B cell (primary cell): ENCODE data around the gene AAMP. TPM values are rescaled to one million over a fixed set of nuclear protein-coding genes. Genes with fewer than 3 reads are reported as not detected.

Source experiments
- ATAC-seq: fragments of 200-7000 bp; cut with Tn5 transposase; one replicate; pipeline ENCODE4 v1.10.0; 2021; ENCODE audit warnings: low read depth, mild to moderate bottlenecking, moderate number of reproducible peaks, moderate library complexity
- CTCF ChIA-PET: fragments of 350-600 bp; sonication (Branson Sonifier 250); formaldehyde crosslinking; loops from one replicate; lab custom pipeline; 2021; ENCODE audit warnings: antibody characterized with exemption, inconsistent platforms; lab: Charles Lee
- POLR2A ChIA-PET: fragments of 350-600 bp; sonication (Branson Sonifier 250); formaldehyde crosslinking; loops from one replicate; lab custom pipeline; 2021; ENCODE audit warnings: antibody characterized with exemption; lab: Charles Lee
- DNase-seq: peaks from one replicate; pipeline ENCODE4 v3.0.0; 2013
- H2AFZ ChIP-seq: 2 replicates; pipeline ENCODE4 v1.6.1; 2012; ENCODE audit warnings: mild to moderate bottlenecking, low read depth, low read length; ENCODE audit not compliant: insufficient read depth, poor library complexity, severe bottlenecking
- H3K27ac ChIP-seq, 2 donors: 1 replicate in 1 of 2; 2 replicates in 1 of 2; pipeline ENCODE4 v1.5.1; 2012 to 2013; ENCODE audit warnings: low read length in 2 of 2, mild to moderate bottlenecking in 2 of 2, moderate library complexity in 1 of 2
- H3K27me3 ChIP-seq, 4 experiments: fragments of 200-600 bp in 1 of 4; sonication (generic) in 1 of 4; replicated peaks in 1 of 4; 1 replicate in 2 of 4; 2 replicates in 2 of 4; pipeline versions ENCODE4 v1.6.1 to v1.7.0; 2013 to 2016; ENCODE audit warnings: low read length in 3 of 4, mild to moderate bottlenecking in 2 of 4, mixed read lengths in 1 of 4, moderate library complexity in 1 of 4; ENCODE audit not compliant: insufficient read depth in 4 of 4, control insufficient read depth in 3 of 4; ENCODE audit errors: control extremely low read depth in 1 of 4
- H3K36me3 ChIP-seq, 2 experiments: replicated peaks in 1 of 2; 1 replicate in 1 of 2; 2 replicates in 1 of 2; pipeline versions ENCODE4 v1.6.1 to v1.7.1; 2013; ENCODE audit warnings: low read length in 1 of 2; ENCODE audit not compliant: insufficient read depth in 2 of 2, control insufficient read depth in 1 of 2; ENCODE audit errors: control extremely low read depth in 1 of 2, extremely low read depth in 1 of 2
- H3K4me1 ChIP-seq, 2 donors: fragments of 200-600 bp in 1 of 2; sonication (generic) in 1 of 2; 1 replicate in 1 of 2; 2 replicates in 1 of 2; pipeline versions ENCODE4 v1.5.1 to v1.6.1; 2013 to 2017; ENCODE audit warnings: low read length in 2 of 2; ENCODE audit not compliant: control insufficient read depth in 2 of 2, insufficient read depth in 2 of 2
- H3K4me2 ChIP-seq: replicated peaks from 2 replicates; pipeline ENCODE3; 2012; ENCODE audit warnings: mild to moderate bottlenecking, low read depth, low read length; ENCODE audit not compliant: poor library complexity, severe bottlenecking
- H3K4me3 ChIP-seq, 5 experiments: fragments of 200-600 bp in 1 of 5; sonication (generic) in 1 of 5; 1 replicate in 3 of 5; 2 replicates in 2 of 5; pipeline versions ENCODE4 v1.5.1 to v1.7.0; 2011 to 2016; ENCODE audit warnings: low read length in 4 of 5, mild to moderate bottlenecking in 4 of 5, low read depth in 2 of 5, control low read depth in 1 of 5, moderate library complexity in 1 of 5; ENCODE audit not compliant: insufficient read depth in 1 of 5; ENCODE audit errors: control extremely low read depth in 1 of 5, extremely low read depth in 1 of 5
- H3K79me2 ChIP-seq: fragments of 200-600 bp; sonication (generic); one replicate; pipeline ENCODE4 v1.6.0; 2016; ENCODE audit warnings: low read length; ENCODE audit not compliant: control insufficient read depth, insufficient read depth
- H3K9ac ChIP-seq: fragments of 200-600 bp; sonication (generic); 2 replicates; pipeline ENCODE4 v1.6.1; 2017; ENCODE audit warnings: mild to moderate bottlenecking, low read length, moderate library complexity
- H3K9me3 ChIP-seq, 3 donors: one replicate each; pipeline versions ENCODE4 v1.6.1 to v1.7.1; 2013; ENCODE audit warnings: low read length in 2 of 3; ENCODE audit not compliant: control insufficient read depth in 2 of 3, insufficient read depth in 1 of 3; ENCODE audit errors: control extremely low read depth in 1 of 3
- H4K20me1 ChIP-seq: 2 replicates; pipeline ENCODE4 v1.6.0; 2012; ENCODE audit warnings: mild to moderate bottlenecking, low read length; ENCODE audit not compliant: insufficient read depth, control insufficient read depth, poor library complexity, severe bottlenecking
- H3K27ac Mint-ChIP-seq: one replicate; pipeline ENCODE4 v1.8.0; 2021; ENCODE audit warnings: mixed read lengths
- H3K27me3 Mint-ChIP-seq: one replicate; pipeline ENCODE4 v1.8.0; 2021; ENCODE audit warnings: mixed read lengths
- H3K4me1 Mint-ChIP-seq: one replicate; pipeline ENCODE4 v1.8.0; 2021; ENCODE audit warnings: mixed read lengths
- H3K4me3 Mint-ChIP-seq: one replicate; pipeline ENCODE4 v1.8.0; 2021; ENCODE audit warnings: mixed read lengths
- H3K9me3 Mint-ChIP-seq: one replicate; pipeline ENCODE4 v1.8.0; 2022; ENCODE audit warnings: mixed read lengths; ENCODE audit not compliant: insufficient read depth
- CTCF ChIP-seq: fragments of 200-600 bp; IDR thresholded peaks from one replicate; pipeline ENCODE4 v1.8.0; 2022; ENCODE audit warnings: antibody characterized with exemption, mild to moderate bottlenecking
- EZH2 ChIP-seq: IDR thresholded peaks from 2 replicates; pipeline ENCODE4 v1.6.1; 2012; ENCODE audit warnings: borderline replicate concordance, low read depth, mild to moderate bottlenecking, moderate library complexity, low read length; ENCODE audit not compliant: insufficient read depth, poor library complexity, severe bottlenecking
- WGBS: methylation state at CpG from one replicate; pipeline ENCODE4 v1.1.5; 2013; ENCODE audit warnings: missing lambda C conversion rate; ENCODE audit not compliant: insufficient coverage; 5-methylcytosine and 5-hydroxymethylcytosine counted together
- intact Hi-C: fragments of 100-400 bp; cut with micrococcal nuclease; formaldehyde crosslinking; loops from one replicate; pipeline ENCODE4 v1.10.0; 2022
- polyA plus RNA-seq: library from polyadenylated mRNA; depleted of rRNA; stranded (reverse); fragments of >200 nt; gene quantifications from 2 replicates; pipeline ENCODE4 v1.2.3, GENCODE V29; 2012
- total RNA-seq, 2 donors: library from RNA; stranded (reverse); fragments of 120-200 nt in 1 of 2; gene quantifications; 1 replicate in 1 of 2; 2 replicates in 1 of 2; pipeline versions ENCODE4 v1.2.3 to v1.2.4, GENCODE V29; 2013 to 2022

AAMP gene
- total and polyA plus RNA-seq, 2 donors (not counting 1 experiment from before 2014, with no cell fraction given) = 56.4 to 65.7 TPM

- H3K4me1 ChIP-seq = peaks cover 0 to 2% of the 10 kb centered on the region in 2 donors
- no peaks in the 10 kb centered on the region for H3K27me3 ChIP-seq
- no peak for DNase-seq
- Mint-ChIP-seq H3K9me3 (no peaks in the 10 kb centered on the region), H3K27me3 (no peaks in the 10 kb centered on the region), H3K4me1 (peaks cover 3% of the 10 kb centered on the region), H3K4me3 (no peak overlapping the region), H3K27ac (no peak overlapping the region)
- intact Hi-C loops = no loop called here
- 78% methylated on average over 5 of the region's 9 CpGs for WGBS
- H3K9ac ChIP-seq = no peak overlapping the region
- no peak overlapping the region for H2AFZ ChIP-seq
- no peaks in the 10 kb centered on the region for H3K79me2 ChIP-seq
- no peaks in the 10 kb centered on the region for H4K20me1 ChIP-seq
- no peaks in the 10 kb centered on the region for H3K36me3 ChIP-seq
- TF ChIP-seq EZH2 (no peak), CTCF (no peak)
- ChIA-PET CTCF (interaction anchor here (1.2 to 3.0 kb wide), 4 partner anchors 11 to 50 kb away, joined by 3 to 16 read pairs (median 5); partner anchors contain the start of gene CATIP), POLR2A (no interaction called here)
- no peak for ATAC-seq
- H3K27ac ChIP-seq = no peak overlapping the region
- H3K4me3 ChIP-seq = no peak overlapping the region
- H3K9me3 ChIP-seq = no peaks in the 10 kb centered on the region
- H3K4me2 ChIP-seq = no peak overlapping the region
Observed at GRCh38 chr2:218306184-218306920, 36.4 kb upstream of the AAMP start.

DNA sequence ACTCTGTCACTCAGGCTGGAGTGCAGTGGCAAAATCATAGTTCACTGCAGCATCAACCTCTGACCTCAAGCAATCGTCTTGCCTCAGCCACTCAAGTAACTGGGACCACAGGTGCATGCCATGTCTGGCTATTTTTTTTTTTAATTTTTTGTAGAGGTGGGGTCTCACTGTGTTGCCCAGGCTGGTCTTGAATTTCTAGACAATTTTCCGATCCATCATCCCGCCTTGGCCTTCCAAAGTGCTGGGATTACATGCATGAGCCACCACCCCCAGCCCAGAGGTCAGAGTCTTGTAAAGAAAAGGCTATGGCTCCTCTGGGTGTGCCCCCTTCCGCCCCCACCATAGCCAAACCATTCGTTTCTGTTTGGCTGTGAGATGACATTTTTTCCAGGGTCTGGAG is 35.4 kb upstream of the AAMP start:
- Histone ChIP-seq H3K9me3 (no peaks in the 10 kb centered on the region), H3K27ac (no peak overlapping the region), H4K20me1 (no peaks in the 10 kb centered on the region), H3K4me1 (peaks cover 3 to 6% of the 10 kb centered on the region in 2 donors), H2AFZ (no peak overlapping the region), H3K4me2 (no peak overlapping the region), H3K9ac (no peak overlapping the region), H3K36me3 (no peaks in the 10 kb centered on the region), H3K27me3 (no peaks in the 10 kb centered on the region), H3K4me3 (no peak overlapping the region), H3K79me2 (no peaks in the 10 kb centered on the region)
- H3K27ac Mint-ChIP-seq = no peak overlapping the region
- peaks cover 6% of the 10 kb centered on the region for H3K4me1 Mint-ChIP-seq
- 100% methylated on average over 3 of the region's 5 CpGs for WGBS
- CTCF ChIA-PET = no interaction called here
- POLR2A ChIA-PET = no interaction called here
- no peaks in the 10 kb centered on the region for H3K9me3 Mint-ChIP-seq
- H3K4me3 Mint-ChIP-seq = no peak overlapping the region
- TF ChIP-seq EZH2 = no peak
- no peaks in the 10 kb centered on the region for H3K27me3 Mint-ChIP-seq
- DNase-seq (no peak), ATAC-seq (no peak)
- intact Hi-C loops = no loop called here
